Choroid plexus epithelial cell (primary cell): ENCODE measurements around the gene SCFD2.
A peak's percentile ranks its signal among the peaks of the same experiment; 100 is the strongest.
"Not testable (repeated sequence)": the region's sequence is repeated elsewhere in the genome, so short reads cannot be mapped to it uniquely, and the experiment has no call there.

Source experiments
- DNase-seq: peaks from one replicate; pipeline ENCODE4 v3.0.0-alpha.2; 2010; ENCODE audit warnings: low read depth
- H3K4me3 ChIP-seq: 2 replicates; pipeline ENCODE4 v1.5.1; 2011; ENCODE audit warnings: low read depth, mild to moderate bottlenecking, control low read depth, low read length, moderate library complexity
- CTCF ChIP-seq: conservative IDR thresholded peaks from 2 replicates; pipeline ENCODE4 v1.5.1; 2011; ENCODE audit warnings: low read depth, mild to moderate bottlenecking, control low read depth, inconsistent platforms, low read length, moderate library complexity

Gene SCFD2

DNA sequence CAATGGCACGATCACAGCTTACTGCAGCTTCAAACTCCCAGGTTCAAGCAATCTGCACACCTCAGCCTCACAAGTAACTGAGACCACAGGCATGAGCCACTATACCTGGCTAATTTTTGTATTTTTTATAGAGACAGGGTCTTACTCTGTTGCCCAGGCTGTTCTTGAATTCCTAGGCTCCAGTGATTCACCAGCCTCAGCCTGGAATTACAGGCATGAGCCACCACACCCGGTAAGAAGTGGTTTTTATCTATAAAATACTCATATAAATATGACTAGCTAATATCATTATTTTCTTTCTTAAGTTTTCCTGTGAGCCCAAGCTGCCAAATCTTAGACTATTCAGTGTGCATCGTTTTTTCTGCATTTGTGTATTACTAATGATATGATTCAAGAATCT, 4.4 kb downstream of the SCFD2 start:
- TF ChIP-seq CTCF = no peak
- H3K4me3 ChIP-seq = no peak overlapping the region
- DNase-seq = peak; percentile 41

- H3K4me3 ChIP-seq = no peak overlapping the region
- DNase-seq = no peak
- TF ChIP-seq CTCF = no peak
Observed at GRCh38 chr4:53355930-53356521, 9.8 kb downstream of the SCFD2 start.

- no peak for DNase-seq
- TF ChIP-seq CTCF = no peak
- H3K4me3 ChIP-seq = no peak overlapping the region
Observed at GRCh38 chr4:53354012-53354722, 11.7 kb downstream of the SCFD2 start.

- no peak overlapping the region for H3K4me3 ChIP-seq
- no peak for DNase-seq
- TF ChIP-seq CTCF = no peak
Observed at GRCh38 chr4:53349091-53349491, 16.8 kb downstream of the SCFD2 start.

DNA sequence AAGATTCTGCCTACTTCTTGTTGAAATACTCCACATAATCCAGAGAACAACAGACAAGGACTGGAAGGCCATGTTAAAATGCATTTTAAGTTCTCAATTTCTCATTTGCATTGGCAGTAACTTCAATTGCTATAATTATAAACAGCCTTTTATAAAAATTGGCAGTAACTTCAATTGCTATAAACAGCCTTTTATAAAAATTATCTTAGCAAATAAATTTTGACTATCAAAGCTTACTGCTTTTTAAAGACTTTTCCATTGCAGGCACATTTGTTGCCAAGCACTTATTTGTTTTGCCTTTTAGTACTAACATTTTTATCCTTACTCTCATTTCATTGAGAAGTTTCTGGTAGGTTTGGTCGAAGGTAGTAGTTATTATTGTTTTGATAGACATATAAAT, 17.8 kb downstream of the SCFD2 start:
- no peak for DNase-seq
- TF ChIP-seq CTCF = no peak

DNA sequence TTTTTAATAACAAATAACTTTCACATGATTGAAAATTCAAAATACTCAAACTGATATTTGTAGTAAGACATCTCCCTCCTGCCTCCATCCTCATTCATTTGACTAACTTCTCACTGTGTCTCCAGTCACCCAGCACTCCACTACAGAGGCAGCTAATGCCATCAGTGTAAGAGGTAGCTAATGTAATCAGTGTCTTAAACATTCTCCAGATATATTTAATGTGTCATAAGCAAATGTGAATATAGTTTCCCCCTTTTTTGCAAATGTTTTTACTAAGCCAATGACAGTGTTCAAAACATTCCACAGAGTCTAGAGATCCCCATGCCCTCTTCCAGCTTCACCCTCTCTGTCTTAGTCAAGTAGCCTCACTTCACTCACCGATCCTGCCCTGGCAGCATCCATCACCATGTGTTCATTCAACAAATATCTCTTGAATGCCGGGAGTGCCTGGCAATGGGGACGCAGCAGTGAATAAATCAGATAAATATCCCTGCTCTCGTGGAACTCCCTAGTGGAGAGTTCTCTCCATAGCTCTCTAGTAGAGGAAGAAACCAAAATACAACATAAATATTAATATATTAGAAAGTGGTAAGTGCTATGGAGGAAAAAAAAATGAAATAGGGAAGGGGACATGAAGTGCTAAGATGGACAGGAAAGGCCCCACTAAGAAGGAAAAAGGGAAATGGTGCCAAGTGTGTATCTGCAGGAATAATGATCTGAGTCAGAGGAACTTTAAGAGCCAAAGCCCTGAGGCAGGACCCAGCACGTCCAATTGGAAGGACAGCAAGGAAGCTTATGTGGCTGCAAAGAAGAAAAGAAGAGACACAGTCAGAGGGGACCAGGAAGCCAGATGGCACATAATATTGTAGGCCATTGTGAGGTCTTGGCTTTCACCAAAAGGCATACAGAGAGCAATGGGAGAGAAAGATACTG, 18.7 kb downstream of the SCFD2 start:
- H3K4me3 ChIP-seq = no peak overlapping the region
- no peak for TF ChIP-seq CTCF
- no peak for DNase-seq

More for the DNA sequence above, 17.8 kb downstream of the SCFD2 start:
- no peak overlapping the region for H3K4me3 ChIP-seq

DNA sequence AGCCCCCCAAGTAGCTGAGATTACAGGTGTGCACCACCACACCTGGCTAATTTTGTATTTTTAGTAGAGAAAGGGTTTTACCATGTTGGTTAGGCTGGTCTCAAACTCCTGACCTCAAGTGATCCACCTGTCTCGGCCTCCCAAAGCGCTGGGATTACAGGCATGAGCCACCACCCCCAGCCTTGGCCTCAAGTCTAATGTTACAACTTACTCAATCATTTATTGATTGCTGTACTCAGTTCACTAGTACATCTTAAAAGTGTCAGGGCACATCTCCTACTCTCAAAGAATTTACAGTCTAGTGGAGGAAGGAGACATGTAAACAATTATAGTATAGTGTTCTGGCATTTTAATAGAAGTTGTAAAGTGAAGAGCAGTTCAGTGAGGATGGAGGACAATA, 19.5 kb downstream of the SCFD2 start:
- DNase-seq, H3K4me3 ChIP-seq: not testable (repeated sequence)

- DNase-seq, H3K4me3 ChIP-seq: not testable (repeated sequence)
Observed at GRCh38 chr4:53340145-53340544, 25.7 kb downstream of the SCFD2 start.

DNA sequence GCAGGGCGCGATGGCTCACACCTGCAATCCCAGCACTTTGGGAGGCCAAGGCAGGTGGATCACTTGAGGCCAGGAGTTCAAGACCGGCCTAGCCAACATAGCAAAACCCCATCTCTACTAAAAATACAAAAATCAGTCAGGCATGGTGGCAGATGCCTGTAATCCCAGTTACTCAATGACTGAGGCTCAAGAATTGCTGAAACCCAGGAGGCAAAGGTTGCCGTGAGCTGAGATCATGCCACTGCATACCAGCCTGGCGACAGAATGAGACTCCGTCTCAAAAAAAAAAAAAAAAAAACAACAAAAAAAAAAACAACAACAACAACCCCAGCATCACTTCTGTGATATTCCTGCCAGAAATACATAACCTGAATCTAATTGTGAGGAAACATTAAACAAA, 30.9 kb downstream of the SCFD2 start:
- DNase-seq = not testable (repeated sequence)

More for the DNA sequence above, 30.9 kb downstream of the SCFD2 start:
- H3K4me3 ChIP-seq = not testable (repeated sequence)
